Smooth muscle cell of the brain vasculature (primary cell): Measurements from ENCODE around the gene MRPS34.
A peak's percentile ranks its signal among the peaks of the same experiment; 100 is the strongest.

Experiments
- DNase-seq: peaks from one replicate; pipeline ENCODE4 v3.0.0-alpha.2; 2012; ENCODE audit warnings: low read depth, low spot score

MRPS34 gene

GRCh38 chr16:1782408-1783264, 9.7 kb upstream of the MRPS34 start, which contains the start of the genes NUBP2 and SPSB3:
NUBP2 (plus strand) TSS chr16:1782960; CDS start chr16:1783021, 61 bp downstream.
SPSB3 (minus strand) TSS chr16:1782571; CDS start chr16:1781483, 1,088 bp downstream.
- DNase-seq, result peak; percentile 99

GRCh38 chr16:1781758-1782407, 8.9 kb upstream of the MRPS34 start:
- no peak for DNase-seq

GRCh38 chr16:1781254-1781653, 8.3 kb upstream of the MRPS34 start:
- no peak for DNase-seq

GRCh38 chr16:1780677-1781072, 7.7 kb upstream of the MRPS34 start:
- DNase-seq, result no peak

- DNase-seq, result no peak
Measured at GRCh38 chr16:1779741-1780676, 7.1 kb upstream of the MRPS34 start.

GRCh38 chr16:1779234-1779701, 6.3 kb upstream of the MRPS34 start:
- DNase-seq, result no peak

- peak; percentile 65 for DNase-seq
Measured at GRCh38 chr16:1778200-1779179, 5.6 kb upstream of the MRPS34 start.

GRCh38 chr16:1777375-1778199, 4.7 kb upstream of the MRPS34 start:
- no peak for DNase-seq

GRCh38 chr16:1776991-1777374, 4.0 kb upstream of the MRPS34 start:
- no peak for DNase-seq

GRCh38 chr16:1776672-1776955, 3.7 kb upstream of the MRPS34 start:
- no peak for DNase-seq

- no peak for DNase-seq
Measured at GRCh38 chr16:1775846-1776671, 3.1 kb upstream of the MRPS34 start.

- no peak for DNase-seq
Measured at GRCh38 chr16:1775006-1775845, 2.3 kb upstream of the MRPS34 start.

- DNase-seq, result no peak
Measured at GRCh38 chr16:1774448-1774780, 1.5 kb upstream of the MRPS34 start.

GRCh38 chr16:1773703-1774447, 941 bp upstream of the MRPS34 start:
- no peak for DNase-seq

GRCh38 chr16:1772362-1772907, 499 bp downstream of the MRPS34 start, which contains the start of gene EME2:
EME2 (plus strand) TSS chr16:1772810; CDS start chr16:1773228, 418 bp downstream.
- DNase-seq, result no peak

- DNase-seq, result no peak
Measured at GRCh38 chr16:1771864-1772361, 1.0 kb downstream of the MRPS34 start.
